OCI-LY1 (cell line): ENCODE results near the gene SPATA13.

Experiments
- H2AFZ ChIP-seq: fragments of 200-600 bp; sonication (generic), shearing (Covaris generic); 2 replicates; pipeline ENCODE4 v1.6.0; 2014; ENCODE audit warnings: antibody characterized with exemption, mild to moderate bottlenecking, low read length
- H3F3A ChIP-seq: fragments of 200-600 bp; sonication (generic), shearing (Covaris generic); 2 replicates; pipeline ENCODE4 v1.6.0; 2014; ENCODE audit warnings: mild to moderate bottlenecking, antibody characterized with exemption, low read length, moderate library complexity; ENCODE audit not compliant: insufficient read depth
- H3K27ac ChIP-seq: fragments of 200-600 bp; sonication (generic); 2 replicates; pipeline ENCODE4 v1.5.1; 2014; ENCODE audit warnings: low read length, mixed run types, mild to moderate bottlenecking, low read depth; ENCODE audit not compliant: poor library complexity, severe bottlenecking
- H3K27me3 ChIP-seq: fragments of 200-600 bp; sonication (generic); 2 replicates; pipeline ENCODE4 v1.6.0; 2014; ENCODE audit warnings: antibody characterized with exemption, mild to moderate bottlenecking, low read length, moderate library complexity; ENCODE audit not compliant: insufficient read depth
- H3K36me3 ChIP-seq: fragments of 200-600 bp; sonication (generic); 2 replicates; pipeline ENCODE4 v1.6.1; 2014; ENCODE audit warnings: mild to moderate bottlenecking, antibody characterized with exemption, low read length, moderate library complexity, mixed read lengths; ENCODE audit not compliant: insufficient read depth
- H3K4me1 ChIP-seq: fragments of 200-600 bp; sonication (generic); 2 replicates; pipeline ENCODE4 v1.5.1; 2014; ENCODE audit warnings: mild to moderate bottlenecking, low read length, moderate library complexity; ENCODE audit not compliant: insufficient read depth, severe bottlenecking
- H3K4me2 ChIP-seq: fragments of 200-600 bp; sonication (generic), shearing (Covaris generic); 2 replicates; pipeline ENCODE4 v1.6.1; 2014; ENCODE audit warnings: low read length
- H3K4me3 ChIP-seq: fragments of 200-600 bp; sonication (generic); 2 replicates; pipeline ENCODE4 v1.5.1; 2014; ENCODE audit warnings: low read length, low read depth, mild to moderate bottlenecking, mixed read lengths; ENCODE audit not compliant: poor library complexity, severe bottlenecking
- H3K79me2 ChIP-seq: fragments of 200-600 bp; shearing (Covaris generic); 2 replicates; pipeline ENCODE4 v1.6.1; 2016; ENCODE audit warnings: mixed run types, low read length, mixed read lengths; ENCODE audit not compliant: insufficient read depth
- H3K9ac ChIP-seq: fragments of 200-600 bp; sonication (generic), shearing (Covaris generic); 2 replicates; pipeline ENCODE4 v1.6.1; 2014; ENCODE audit warnings: mild to moderate bottlenecking, low read length, mixed read lengths
- H3K9me2 ChIP-seq: fragments of 200-600 bp; sonication (generic), shearing (Covaris generic); 2 replicates; pipeline ENCODE4 v1.6.1; 2014; ENCODE audit warnings: low read depth, mild to moderate bottlenecking, low read length, mixed read lengths
- H3K9me3 ChIP-seq: fragments of 200-600 bp; shearing (Covaris generic); 2 replicates; pipeline ENCODE4 v1.6.1; 2014; ENCODE audit warnings: low read length, mixed read lengths
- H4K20me1 ChIP-seq: fragments of 200-600 bp; sonication (generic), shearing (Covaris generic); 2 replicates; pipeline ENCODE4 v1.6.0; 2016; ENCODE audit warnings: mild to moderate bottlenecking, low read length; ENCODE audit not compliant: insufficient read depth
- CTCF ChIP-seq: fragments of 200-600 bp; sonication (generic), shearing (Covaris generic); IDR thresholded peaks from 2 replicates; pipeline ENCODE4 v1.5.1; 2017; ENCODE audit warnings: mild to moderate bottlenecking, antibody characterized with exemption, low read length, moderate library complexity, mixed read lengths
- EZH2 ChIP-seq: fragments of 200-600 bp; sonication (generic), shearing (Covaris generic); IDR thresholded peaks from 2 replicates; pipeline ENCODE4 v1.8.0; 2017; ENCODE audit warnings: borderline replicate concordance, mixed run types, mild to moderate bottlenecking, antibody characterized with exemption, low read length, moderate library complexity, mixed read lengths

SPATA13 gene

DNA sequence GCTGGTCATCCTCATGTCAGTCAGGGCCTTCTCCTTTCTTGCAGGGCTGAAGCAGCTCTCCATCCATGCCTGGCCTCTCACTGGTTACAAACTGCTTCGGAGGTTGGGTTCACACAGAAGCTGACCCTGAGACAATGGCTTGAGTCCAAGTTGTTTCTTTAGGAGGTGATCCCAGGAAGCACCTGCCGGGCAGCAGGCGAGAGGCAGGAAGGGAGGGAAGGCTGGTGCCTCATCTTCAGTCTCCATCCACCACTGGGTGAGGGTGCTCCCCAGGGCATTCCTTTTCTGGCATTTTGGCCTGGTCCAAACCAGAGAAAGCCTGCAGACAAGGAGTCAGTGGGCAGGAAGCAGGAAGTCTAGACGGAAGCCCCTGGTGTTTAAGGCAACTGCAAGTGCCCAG is 17.6 kb upstream of the SPATA13 start:
- no peak overlapping the region for H3K9ac ChIP-seq
- H3K4me1 ChIP-seq, result no peaks in the 10 kb centered on the region
- no peaks in the 10 kb centered on the region for H3K79me2 ChIP-seq
- no peaks in the 10 kb centered on the region for H3K9me2 ChIP-seq
- no peaks in the 10 kb centered on the region for H3K36me3 ChIP-seq
- no peaks in the 10 kb centered on the region for H3K27me3 ChIP-seq
- H3F3A ChIP-seq, result no peaks in the 10 kb centered on the region
- H3K4me2 ChIP-seq, result no peak overlapping the region
- H4K20me1 ChIP-seq, result no peaks in the 10 kb centered on the region
- TF ChIP-seq EZH2, result no peak
- no peak for TF ChIP-seq CTCF
- no peak overlapping the region for H3K4me3 ChIP-seq
- H2AFZ ChIP-seq, result no peak overlapping the region
- H3K9me3 ChIP-seq, result no peaks in the 10 kb centered on the region
- H3K27ac ChIP-seq, result no peak overlapping the region

- H3K9ac ChIP-seq, result no peak overlapping the region
Measured at GRCh38 chr13:24145240-24145639, 15.3 kb upstream of the SPATA13 start.

DNA sequence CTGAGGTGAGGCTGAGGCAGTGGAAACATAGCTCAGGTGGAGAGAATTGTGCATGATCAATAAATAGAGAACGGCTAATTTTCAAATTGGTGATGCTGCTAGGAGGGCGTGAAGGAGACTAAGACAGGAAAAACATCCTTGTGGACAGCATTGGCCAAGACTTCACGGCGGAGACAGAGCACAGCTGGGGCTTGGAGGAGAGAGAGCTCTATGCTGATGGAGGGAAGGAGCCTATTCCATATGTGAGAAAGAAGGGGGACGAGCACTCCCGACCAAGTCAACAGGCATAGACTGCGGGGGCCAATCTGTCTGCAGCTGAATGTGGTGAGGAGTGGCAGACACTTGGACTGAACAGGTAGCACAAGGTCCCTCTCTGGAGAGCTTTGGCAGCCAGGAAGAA is 14.8 kb upstream of the SPATA13 start:
- Histone ChIP-seq H4K20me1 (no peaks in the 10 kb centered on the region), H3K27me3 (no peaks in the 10 kb centered on the region), H3K4me2 (no peak overlapping the region), H3K4me3 (no peak overlapping the region), H3K9me3 (no peaks in the 10 kb centered on the region), H3K4me1 (no peaks in the 10 kb centered on the region), H3K36me3 (no peaks in the 10 kb centered on the region), H3K27ac (no peak overlapping the region), H3K9me2 (no peaks in the 10 kb centered on the region), H3K9ac (no peak overlapping the region), H3F3A (no peaks in the 10 kb centered on the region), H3K79me2 (no peaks in the 10 kb centered on the region), H2AFZ (no peak overlapping the region)
- no peak for TF ChIP-seq CTCF
- TF ChIP-seq EZH2, result no peak

More at GRCh38 chr13:24145240-24145639, 15.3 kb upstream of the SPATA13 start:
- H4K20me1 ChIP-seq, result no peaks in the 10 kb centered on the region
- no peaks in the 10 kb centered on the region for H3K4me1 ChIP-seq
- H3K4me2 ChIP-seq, result no peak overlapping the region
- H3K4me3 ChIP-seq, result no peak overlapping the region
- H3K27ac ChIP-seq, result no peak overlapping the region
- H3K27me3 ChIP-seq, result no peaks in the 10 kb centered on the region
- H3F3A ChIP-seq, result no peaks in the 10 kb centered on the region
- no peak for TF ChIP-seq CTCF
- no peak for TF ChIP-seq EZH2
- H3K9me2 ChIP-seq, result no peaks in the 10 kb centered on the region
- no peaks in the 10 kb centered on the region for H3K79me2 ChIP-seq
- H2AFZ ChIP-seq, result no peak overlapping the region
- H3K36me3 ChIP-seq, result no peaks in the 10 kb centered on the region
- H3K9me3 ChIP-seq, result no peaks in the 10 kb centered on the region
